K562 (cell line): Measurements from ENCODE around the gene CCDC73.

Experiments
- CHD4 ChIP-seq: fragments of 200-600 bp; sonication (generic); IDR thresholded peaks from 3 replicates; pipeline ENCODE4 v1.6.1; 2012; ENCODE audit warnings: low read depth, mild to moderate bottlenecking, mixed read lengths, low read length, inconsistent platforms; ENCODE audit not compliant: insufficient read depth, insufficient replicate concordance, poor library complexity, severe bottlenecking
- FOXP1 ChIP-seq: sonication (generic); formaldehyde crosslinking; IDR thresholded peaks from 2 replicates; pipeline ENCODE4 v1.8.0; 2022; ENCODE audit warnings: mild to moderate bottlenecking, missing genetic modification reagents
- JUN ChIP-seq, 2 experiments: sonication (generic) in 1 of 2; formaldehyde crosslinking in 1 of 2; IDR thresholded peaks; 2 replicates each; pipeline versions ENCODE4 v1.6.1 to v1.8.0; 2012 to 2022; ENCODE audit warnings: borderline replicate concordance in 2 of 2, mild to moderate bottlenecking in 2 of 2, improper control_type of control experiment in 1 of 2, low read depth in 1 of 2, low read length in 1 of 2, missing genetic modification reagents in 1 of 2
- MLLT1 ChIP-seq, 2 experiments: fragments of 450-650 bp; IDR thresholded peaks; 2 replicates each; pipeline ENCODE4 v1.6.1; 2016
- NR2F6 ChIP-seq: fragments of 450-650 bp; formaldehyde crosslinking; IDR thresholded peaks from 2 replicates; pipeline ENCODE4 v1.4.0; 2020; ENCODE audit warnings: mild to moderate bottlenecking
- TF ChIP-seq, protein P1 (sequence below): IDR thresholded peaks from 2 replicates; pipeline ENCODE4 v1.6.1; 2011; ENCODE audit not compliant: insufficient read length; ENCODE audit errors: extremely low read depth
- TF ChIP-seq, protein P2 (sequence below): fragments of 200-600 bp; sonication (generic); IDR thresholded peaks from one replicate; pipeline ENCODE4 v1.6.1; 2012; ENCODE audit warnings: mild to moderate bottlenecking, low read depth, low read length, inconsistent platforms

- TF ChIP-seq FOXP1 (CRISPR knock-in tag) (no peak), MLLT1 (IDR thresholded peaks at IDR 0.05) (no peak), NR2F6 (CRISPR knock-in tag) (no peak), CHD4 (no peak), JUN (IDR thresholded peaks at IDR 0.05; ENCODE audit: borderline replicate concordance, low read depth, low read length) (no peak), JUN (CRISPR knock-in tag; IDR thresholded peaks at IDR 0.05; ENCODE audit: borderline replicate concordance) (no peak)
- TF ChIP-seq, protein P1, sequence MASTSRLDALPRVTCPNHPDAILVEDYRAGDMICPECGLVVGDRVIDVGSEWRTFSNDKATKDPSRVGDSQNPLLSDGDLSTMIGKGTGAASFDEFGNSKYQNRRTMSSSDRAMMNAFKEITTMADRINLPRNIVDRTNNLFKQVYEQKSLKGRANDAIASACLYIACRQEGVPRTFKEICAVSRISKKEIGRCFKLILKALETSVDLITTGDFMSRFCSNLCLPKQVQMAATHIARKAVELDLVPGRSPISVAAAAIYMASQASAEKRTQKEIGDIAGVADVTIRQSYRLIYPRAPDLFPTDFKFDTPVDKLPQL: no peak
- TF ChIP-seq, protein P2, sequence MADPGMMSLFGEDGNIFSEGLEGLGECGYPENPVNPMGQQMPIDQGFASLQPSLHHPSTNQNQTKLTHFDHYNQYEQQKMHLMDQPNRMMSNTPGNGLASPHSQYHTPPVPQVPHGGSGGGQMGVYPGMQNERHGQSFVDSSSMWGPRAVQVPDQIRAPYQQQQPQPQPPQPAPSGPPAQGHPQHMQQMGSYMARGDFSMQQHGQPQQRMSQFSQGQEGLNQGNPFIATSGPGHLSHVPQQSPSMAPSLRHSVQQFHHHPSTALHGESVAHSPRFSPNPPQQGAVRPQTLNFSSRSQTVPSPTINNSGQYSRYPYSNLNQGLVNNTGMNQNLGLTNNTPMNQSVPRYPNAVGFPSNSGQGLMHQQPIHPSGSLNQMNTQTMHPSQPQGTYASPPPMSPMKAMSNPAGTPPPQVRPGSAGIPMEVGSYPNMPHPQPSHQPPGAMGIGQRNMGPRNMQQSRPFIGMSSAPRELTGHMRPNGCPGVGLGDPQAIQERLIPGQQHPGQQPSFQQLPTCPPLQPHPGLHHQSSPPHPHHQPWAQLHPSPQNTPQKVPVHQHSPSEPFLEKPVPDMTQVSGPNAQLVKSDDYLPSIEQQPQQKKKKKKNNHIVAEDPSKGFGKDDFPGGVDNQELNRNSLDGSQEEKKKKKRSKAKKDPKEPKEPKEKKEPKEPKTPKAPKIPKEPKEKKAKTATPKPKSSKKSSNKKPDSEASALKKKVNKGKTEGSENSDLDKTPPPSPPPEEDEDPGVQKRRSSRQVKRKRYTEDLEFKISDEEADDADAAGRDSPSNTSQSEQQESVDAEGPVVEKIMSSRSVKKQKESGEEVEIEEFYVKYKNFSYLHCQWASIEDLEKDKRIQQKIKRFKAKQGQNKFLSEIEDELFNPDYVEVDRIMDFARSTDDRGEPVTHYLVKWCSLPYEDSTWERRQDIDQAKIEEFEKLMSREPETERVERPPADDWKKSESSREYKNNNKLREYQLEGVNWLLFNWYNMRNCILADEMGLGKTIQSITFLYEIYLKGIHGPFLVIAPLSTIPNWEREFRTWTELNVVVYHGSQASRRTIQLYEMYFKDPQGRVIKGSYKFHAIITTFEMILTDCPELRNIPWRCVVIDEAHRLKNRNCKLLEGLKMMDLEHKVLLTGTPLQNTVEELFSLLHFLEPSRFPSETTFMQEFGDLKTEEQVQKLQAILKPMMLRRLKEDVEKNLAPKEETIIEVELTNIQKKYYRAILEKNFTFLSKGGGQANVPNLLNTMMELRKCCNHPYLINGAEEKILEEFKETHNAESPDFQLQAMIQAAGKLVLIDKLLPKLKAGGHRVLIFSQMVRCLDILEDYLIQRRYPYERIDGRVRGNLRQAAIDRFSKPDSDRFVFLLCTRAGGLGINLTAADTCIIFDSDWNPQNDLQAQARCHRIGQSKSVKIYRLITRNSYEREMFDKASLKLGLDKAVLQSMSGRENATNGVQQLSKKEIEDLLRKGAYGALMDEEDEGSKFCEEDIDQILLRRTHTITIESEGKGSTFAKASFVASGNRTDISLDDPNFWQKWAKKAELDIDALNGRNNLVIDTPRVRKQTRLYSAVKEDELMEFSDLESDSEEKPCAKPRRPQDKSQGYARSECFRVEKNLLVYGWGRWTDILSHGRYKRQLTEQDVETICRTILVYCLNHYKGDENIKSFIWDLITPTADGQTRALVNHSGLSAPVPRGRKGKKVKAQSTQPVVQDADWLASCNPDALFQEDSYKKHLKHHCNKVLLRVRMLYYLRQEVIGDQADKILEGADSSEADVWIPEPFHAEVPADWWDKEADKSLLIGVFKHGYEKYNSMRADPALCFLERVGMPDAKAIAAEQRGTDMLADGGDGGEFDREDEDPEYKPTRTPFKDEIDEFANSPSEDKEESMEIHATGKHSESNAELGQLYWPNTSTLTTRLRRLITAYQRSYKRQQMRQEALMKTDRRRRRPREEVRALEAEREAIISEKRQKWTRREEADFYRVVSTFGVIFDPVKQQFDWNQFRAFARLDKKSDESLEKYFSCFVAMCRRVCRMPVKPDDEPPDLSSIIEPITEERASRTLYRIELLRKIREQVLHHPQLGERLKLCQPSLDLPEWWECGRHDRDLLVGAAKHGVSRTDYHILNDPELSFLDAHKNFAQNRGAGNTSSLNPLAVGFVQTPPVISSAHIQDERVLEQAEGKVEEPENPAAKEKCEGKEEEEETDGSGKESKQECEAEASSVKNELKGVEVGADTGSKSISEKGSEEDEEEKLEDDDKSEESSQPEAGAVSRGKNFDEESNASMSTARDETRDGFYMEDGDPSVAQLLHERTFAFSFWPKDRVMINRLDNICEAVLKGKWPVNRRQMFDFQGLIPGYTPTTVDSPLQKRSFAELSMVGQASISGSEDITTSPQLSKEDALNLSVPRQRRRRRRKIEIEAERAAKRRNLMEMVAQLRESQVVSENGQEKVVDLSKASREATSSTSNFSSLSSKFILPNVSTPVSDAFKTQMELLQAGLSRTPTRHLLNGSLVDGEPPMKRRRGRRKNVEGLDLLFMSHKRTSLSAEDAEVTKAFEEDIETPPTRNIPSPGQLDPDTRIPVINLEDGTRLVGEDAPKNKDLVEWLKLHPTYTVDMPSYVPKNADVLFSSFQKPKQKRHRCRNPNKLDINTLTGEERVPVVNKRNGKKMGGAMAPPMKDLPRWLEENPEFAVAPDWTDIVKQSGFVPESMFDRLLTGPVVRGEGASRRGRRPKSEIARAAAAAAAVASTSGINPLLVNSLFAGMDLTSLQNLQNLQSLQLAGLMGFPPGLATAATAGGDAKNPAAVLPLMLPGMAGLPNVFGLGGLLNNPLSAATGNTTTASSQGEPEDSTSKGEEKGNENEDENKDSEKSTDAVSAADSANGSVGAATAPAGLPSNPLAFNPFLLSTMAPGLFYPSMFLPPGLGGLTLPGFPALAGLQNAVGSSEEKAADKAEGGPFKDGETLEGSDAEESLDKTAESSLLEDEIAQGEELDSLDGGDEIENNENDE: no peak
Observed at GRCh38 chr11:32826113-32826512, 31.7 kb upstream of the CCDC73 start.
